Rectal smooth muscle tissue (tissue), 1 donor: ENCODE measurements around the gene KCTD18.

Experiments used
- H3K27ac ChIP-seq: one replicate; pipeline ENCODE4 v1.7.0; 2013; ENCODE audit warnings: low read depth, low read length, inconsistent platforms
- H3K27me3 ChIP-seq: one replicate; pipeline ENCODE4 v1.7.0; 2013; ENCODE audit warnings: low read length; ENCODE audit not compliant: control insufficient read depth, insufficient read depth
- H3K36me3 ChIP-seq: one replicate; pipeline ENCODE4 v1.7.0; 2013; ENCODE audit warnings: low read length; ENCODE audit not compliant: control insufficient read depth, insufficient read depth
- H3K4me1 ChIP-seq: one replicate; pipeline ENCODE4 v1.7.0; 2013; ENCODE audit warnings: low read length; ENCODE audit not compliant: control insufficient read depth, insufficient read depth
- H3K4me3 ChIP-seq: one replicate; pipeline ENCODE4 v1.7.0; 2013; ENCODE audit warnings: low read length
- H3K9ac ChIP-seq: one replicate; pipeline ENCODE4 v1.7.0; 2013; ENCODE audit warnings: low read length

The KCTD18 gene

DNA sequence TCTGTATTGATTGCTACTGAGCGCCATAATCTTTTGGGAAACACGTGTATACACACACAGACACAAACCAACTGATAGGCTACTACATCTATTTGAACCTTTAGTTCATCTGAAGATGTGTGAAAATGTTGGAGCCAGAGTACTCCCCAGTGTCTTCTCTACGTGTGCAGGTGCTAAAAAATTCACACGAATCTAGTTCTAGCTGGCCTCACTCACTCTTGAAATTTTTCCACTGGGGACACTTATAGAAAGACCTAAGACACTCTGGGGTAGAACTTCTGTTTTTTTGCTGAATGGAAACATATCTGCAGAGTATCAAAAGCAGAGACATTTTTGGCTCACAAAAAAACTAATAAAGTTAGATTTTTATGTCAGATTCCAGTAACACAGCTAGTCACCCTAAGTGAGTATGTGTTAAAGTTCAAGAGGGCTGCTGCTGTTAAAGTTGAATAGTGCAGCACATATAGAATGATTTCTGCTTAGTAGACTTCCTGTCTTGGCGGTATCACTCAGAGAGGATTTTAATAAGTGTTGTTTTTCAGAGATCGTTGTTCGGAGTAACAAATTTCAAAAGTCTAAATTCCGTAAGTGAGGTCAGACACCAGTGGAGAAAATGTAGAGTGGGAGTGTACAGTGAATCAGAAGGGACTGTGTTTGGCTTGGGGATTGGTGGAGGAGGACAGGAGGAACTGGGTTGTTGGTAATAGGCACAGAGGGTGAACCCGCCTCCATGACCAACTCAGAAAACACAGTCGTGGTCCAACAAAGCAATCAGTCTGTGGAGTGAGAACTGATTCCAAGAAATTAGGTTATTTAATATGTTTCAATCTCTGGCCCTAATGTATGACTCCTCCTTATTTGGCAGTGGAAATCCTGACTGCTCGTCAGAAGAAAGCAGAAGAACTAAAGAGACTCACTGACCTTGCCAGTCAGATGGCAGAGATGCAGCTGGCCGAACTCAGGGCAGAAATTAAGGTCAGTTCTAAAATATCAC lies 43.1 kb downstream of the KCTD18 start:
- H3K4me3 ChIP-seq: no peak overlapping the region

DNA sequence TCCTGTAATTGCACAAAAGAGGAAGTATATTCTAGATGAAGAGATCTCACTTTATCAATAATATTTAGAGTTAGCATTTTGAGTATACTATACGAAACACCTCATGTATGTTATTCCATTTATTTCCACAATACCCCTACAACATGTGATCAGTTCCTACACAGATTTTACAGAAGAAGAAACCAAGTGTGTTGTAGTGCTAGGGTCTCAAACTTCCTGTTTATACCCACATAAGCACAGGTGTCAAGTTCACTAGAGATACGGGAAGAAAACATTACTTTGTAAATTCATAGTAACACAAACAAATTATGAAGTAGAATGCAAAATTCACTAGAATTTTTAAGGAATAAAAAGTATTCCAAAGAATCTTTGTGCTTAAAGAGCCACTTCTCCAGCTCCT lies 46.4 kb downstream of the KCTD18 start:
- Histone ChIP-seq H3K27ac (no peak overlapping the region), H3K9ac (no peak overlapping the region), H3K27me3 (no peaks in the 10 kb centered on the region), H3K4me1 (peaks cover 9% of the 10 kb centered on the region), H3K4me3 (no peak overlapping the region), H3K36me3 (peaks cover 3% of the 10 kb centered on the region)

More for the DNA sequence above, 43.1 kb downstream of the KCTD18 start:
- H3K9ac ChIP-seq: no peak overlapping the region
- peaks cover 22% of the 10 kb centered on the region for H3K4me1 ChIP-seq
- peaks cover 5% of the 10 kb centered on the region for H3K36me3 ChIP-seq
- H3K27ac ChIP-seq: peak overlapping the region; percentile 64
- no peaks in the 10 kb centered on the region for H3K27me3 ChIP-seq

DNA sequence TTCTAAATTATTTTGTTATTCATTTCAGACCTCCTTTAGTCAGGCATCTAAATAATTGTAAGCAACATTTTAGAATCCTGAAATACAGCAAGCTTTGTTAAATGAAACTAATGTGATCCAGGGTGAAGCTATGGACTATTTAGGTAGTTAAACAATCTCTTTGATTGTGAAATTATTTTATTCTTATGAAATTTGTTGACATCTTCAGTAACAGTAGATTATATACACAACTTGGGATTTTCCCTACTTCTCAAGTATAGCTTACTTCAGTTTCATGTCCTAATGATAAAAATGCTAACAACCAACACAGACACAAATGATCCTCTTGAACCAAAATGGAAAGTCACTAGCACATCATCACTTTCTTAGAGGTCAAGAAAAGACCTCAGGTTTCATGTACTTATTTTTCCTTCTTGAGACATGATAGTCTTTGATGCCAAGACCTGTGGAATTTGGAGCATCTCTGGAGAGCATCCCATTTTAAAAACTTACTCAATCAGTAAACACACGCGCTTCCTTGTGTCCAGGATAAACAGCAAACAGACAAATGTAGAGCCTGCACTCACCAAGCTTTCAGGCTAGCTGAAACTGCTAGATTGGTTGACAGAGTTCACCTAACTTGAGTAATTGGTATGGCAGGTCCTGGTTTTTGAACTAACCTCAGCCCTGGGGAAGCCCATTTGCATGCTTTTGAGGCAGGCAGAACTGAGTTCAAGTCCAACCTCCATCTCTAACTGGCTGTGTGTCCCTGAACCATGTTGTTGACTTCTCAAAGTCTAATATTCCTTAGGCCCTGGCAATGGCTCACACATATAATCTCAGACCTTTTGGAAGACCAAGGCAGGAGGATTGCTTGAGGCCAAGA lies 47.8 kb downstream of the KCTD18 start:
- H3K4me3 ChIP-seq: no peak overlapping the region
- H3K27ac ChIP-seq: no peak overlapping the region
- no peaks in the 10 kb centered on the region for H3K4me1 ChIP-seq
- H3K27me3 ChIP-seq: no peaks in the 10 kb centered on the region
- H3K9ac ChIP-seq: no peak overlapping the region
- no peaks in the 10 kb centered on the region for H3K36me3 ChIP-seq

DNA sequence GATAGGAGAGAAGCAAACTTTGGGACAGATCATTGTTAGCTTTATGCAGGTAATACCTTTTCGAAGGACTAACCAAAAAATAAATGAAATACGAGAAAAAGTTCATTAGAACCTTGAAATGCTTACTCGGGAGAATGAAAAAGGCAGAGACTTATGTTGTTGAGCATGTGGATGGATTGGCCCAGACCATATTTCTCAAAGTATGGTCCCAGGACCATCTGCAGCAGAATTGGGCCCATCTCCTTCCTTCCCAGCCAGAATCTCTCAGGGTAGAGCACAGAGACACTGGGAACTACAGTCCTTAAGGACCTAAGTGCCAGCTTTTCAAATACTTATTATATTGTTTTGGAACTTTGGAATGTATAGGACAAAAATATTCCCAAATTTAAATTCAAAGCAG lies 50.8 kb downstream of the KCTD18 start:
- Histone ChIP-seq H3K36me3 (no peaks in the 10 kb centered on the region), H3K27ac (no peak overlapping the region)

DNA sequence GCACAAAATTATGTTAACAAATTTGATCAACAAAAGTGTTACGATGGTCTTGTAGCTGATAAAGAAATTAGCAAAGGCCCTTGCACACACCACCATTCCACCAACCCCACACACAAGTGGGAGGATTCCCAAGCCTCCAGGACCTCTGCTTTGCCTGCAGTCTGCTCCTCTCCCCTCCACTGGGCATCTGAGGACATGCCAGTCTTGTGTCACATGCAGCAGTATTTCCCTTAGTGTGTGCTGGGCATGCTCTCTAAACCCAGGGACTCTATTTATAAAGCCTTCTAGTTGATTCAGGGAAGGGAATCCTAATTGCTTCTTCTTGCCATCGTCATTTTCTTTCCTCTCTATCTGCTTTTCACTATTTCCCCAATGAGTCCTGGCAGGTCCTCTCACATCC lies 53.3 kb downstream of the KCTD18 start:
- H3K9ac ChIP-seq: no peak overlapping the region
- H3K4me1 ChIP-seq: peaks cover 5% of the 10 kb centered on the region
- no peak overlapping the region for H3K27ac ChIP-seq
- no peaks in the 10 kb centered on the region for H3K27me3 ChIP-seq
- no peaks in the 10 kb centered on the region for H3K36me3 ChIP-seq
- H3K4me3 ChIP-seq: no peak overlapping the region

More for the DNA sequence above, 50.8 kb downstream of the KCTD18 start:
- H3K4me3 ChIP-seq: no peak overlapping the region
- no peak overlapping the region for H3K9ac ChIP-seq
- no peaks in the 10 kb centered on the region for H3K27me3 ChIP-seq
- H3K4me1 ChIP-seq: peaks cover 5% of the 10 kb centered on the region

DNA sequence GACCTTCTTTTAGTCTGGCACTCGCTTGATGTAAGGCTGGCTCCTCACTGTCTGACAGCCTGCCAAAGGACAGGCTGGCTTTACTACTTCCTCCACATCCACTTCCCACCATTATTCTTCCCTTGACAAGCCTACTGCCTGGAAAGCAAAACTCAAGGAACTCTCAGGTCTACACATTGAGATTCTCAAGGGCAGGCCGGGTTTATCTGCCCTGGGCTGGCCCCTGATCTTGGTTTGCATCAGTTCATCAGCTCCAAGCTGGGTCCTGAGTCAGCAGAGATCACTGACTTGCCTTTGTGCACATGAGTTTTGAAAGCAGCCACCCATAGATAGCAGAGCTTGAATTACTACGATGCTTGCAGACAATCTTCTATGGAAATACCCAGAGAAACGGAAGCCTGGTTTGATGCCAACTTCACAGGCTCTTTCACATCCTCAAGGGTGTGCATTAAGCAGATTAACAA lies 53.9 kb downstream of the KCTD18 start:
- H3K36me3 ChIP-seq: no peaks in the 10 kb centered on the region
- H3K27me3 ChIP-seq: no peaks in the 10 kb centered on the region
- H3K9ac ChIP-seq: no peak overlapping the region
- H3K4me3 ChIP-seq: no peak overlapping the region
- no peak overlapping the region for H3K27ac ChIP-seq
- H3K4me1 ChIP-seq: peaks cover 5% of the 10 kb centered on the region

DNA sequence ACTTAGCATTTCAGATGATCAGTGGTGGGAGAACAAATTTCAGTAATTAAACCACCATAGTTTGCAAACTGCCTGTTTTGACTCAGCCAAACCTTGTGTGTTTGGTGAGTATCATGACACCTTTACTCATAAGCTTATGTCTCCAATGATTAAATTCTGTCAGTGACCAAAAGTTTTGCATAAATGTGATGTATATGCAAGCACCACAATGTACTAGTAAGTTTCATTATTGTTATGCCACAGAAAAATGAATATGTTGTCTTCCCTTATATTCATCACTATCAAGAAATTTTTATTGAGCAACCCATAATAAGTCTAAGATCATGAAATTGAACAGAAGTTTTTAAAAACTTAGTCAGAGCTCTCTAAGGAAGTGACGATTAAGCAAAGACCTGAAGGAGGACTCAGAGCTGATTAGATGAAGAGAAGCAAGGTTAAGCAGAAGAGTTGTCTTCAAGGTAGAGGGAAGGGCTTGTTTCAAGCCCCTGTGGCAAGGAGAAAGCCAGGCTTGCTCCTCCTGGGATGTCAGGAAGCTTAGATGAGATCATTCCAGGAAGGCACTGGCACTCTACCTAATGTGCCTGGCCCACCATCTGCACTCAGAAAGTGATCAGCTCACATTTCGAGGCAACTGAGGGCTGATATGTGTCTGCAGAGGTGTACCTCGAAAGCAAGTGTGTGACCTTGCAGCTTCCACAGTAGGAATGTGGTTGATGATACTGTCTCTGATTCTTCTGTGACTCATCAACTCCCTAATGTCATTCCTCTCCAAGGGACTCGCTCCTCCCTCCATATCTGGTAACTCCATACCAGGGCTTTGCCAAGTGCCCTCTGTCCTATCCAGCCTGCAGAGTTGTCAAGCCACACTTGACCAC lies 54.7 kb downstream of the KCTD18 start:
- no peak overlapping the region for H3K27ac ChIP-seq
- no peaks in the 10 kb centered on the region for H3K27me3 ChIP-seq
- H3K9ac ChIP-seq: no peak overlapping the region
- no peaks in the 10 kb centered on the region for H3K36me3 ChIP-seq
- H3K4me1 ChIP-seq: peaks cover 5% of the 10 kb centered on the region
- H3K4me3 ChIP-seq: no peak overlapping the region

DNA sequence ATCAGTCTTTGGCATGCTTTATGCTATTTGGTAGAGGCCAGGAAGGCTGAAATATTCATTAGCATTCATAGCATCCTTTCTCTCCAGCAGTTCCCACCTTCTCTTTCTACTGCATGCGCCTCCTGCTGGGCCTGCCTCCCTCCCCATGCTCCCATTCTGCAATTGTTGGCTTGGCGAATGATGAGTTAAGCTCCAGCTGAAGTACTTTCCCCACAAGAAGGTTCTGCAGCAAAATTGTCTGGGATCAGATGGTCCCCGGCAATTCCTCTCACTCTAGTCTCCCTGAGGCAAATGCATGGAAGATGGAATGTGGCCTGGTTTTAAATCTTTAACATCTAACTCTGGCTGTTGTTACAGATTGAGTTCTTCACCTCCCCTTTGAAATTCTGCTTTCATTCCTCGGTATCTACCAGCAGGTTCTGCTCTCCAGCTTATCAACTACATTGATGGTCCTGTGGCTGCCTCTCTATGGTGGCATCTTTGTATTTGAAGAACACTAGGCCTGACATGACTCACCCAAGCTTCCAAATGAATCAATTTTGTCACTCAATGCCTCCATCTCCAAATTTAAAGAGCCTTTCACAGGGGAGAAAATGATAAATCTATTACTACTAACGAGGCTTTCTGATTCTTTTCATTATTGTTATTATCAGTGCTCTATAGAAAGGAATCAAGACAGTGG lies 55.9 kb downstream of the KCTD18 start:
- Histone ChIP-seq H3K4me1 (peaks cover 11% of the 10 kb centered on the region), H3K27ac (no peak overlapping the region), H3K9ac (no peak overlapping the region), H3K4me3 (no peak overlapping the region), H3K36me3 (no peaks in the 10 kb centered on the region), H3K27me3 (no peaks in the 10 kb centered on the region)

DNA sequence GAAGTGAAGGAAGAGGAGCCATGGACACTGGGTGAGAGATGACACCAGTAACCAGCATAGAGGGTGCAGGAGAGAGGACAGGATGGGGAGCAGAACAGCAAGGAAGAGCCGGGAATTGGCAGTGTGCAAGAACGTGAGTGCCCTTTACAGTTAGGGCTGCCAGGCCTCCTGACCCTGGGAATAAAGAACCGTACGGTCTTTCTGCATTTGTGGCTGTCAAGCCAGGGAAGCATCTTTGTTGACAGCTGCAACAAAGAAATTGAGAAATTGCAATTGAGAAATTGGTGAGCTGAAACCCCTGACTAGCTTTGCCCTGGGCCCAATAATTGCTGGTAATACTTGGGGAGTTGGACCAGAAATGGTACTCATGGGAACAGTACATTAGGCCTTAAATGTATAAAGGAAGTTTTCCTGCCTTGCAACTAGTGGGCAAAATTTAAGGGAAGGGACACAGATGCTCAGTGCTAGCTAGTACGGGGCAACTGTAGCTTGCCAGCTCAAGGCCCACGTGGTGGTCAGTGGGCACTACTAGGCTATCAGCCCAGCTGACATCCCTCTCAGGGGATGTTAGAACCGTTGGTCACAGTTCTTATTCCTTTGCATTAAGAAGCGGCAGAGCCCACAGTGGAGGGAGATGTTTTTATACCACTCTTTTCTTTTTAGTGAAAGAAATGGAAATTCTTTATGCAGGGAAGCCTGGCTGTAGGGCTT lies 56.6 kb downstream of the KCTD18 start:
- peaks cover 11% of the 10 kb centered on the region for H3K4me1 ChIP-seq
- H3K27ac ChIP-seq: no peak overlapping the region
- no peaks in the 10 kb centered on the region for H3K36me3 ChIP-seq
- H3K9ac ChIP-seq: no peak overlapping the region
- no peak overlapping the region for H3K4me3 ChIP-seq
- H3K27me3 ChIP-seq: no peaks in the 10 kb centered on the region

DNA sequence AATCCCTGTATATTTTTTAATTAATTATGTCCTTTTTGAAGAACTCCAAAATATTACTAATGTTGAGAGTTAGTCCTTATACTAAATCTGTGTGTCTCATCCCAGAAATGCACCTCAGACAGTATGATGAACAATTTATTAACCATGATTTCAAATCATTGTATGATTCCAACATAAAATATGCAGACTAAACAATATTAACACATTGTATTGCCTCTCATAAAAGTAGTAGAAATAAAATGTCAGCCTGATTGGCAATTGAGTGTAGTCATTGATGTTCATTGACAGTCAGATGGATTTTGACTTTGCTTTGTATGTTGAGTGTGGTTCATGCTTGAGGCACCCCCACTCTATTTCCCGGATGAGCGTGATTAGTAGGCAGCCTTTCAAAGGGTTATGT lies 57.5 kb downstream of the KCTD18 start:
- H3K9ac ChIP-seq: no peak overlapping the region
- no peaks in the 10 kb centered on the region for H3K27me3 ChIP-seq
- H3K27ac ChIP-seq: no peak overlapping the region
- no peaks in the 10 kb centered on the region for H3K36me3 ChIP-seq
- no peak overlapping the region for H3K4me3 ChIP-seq
- H3K4me1 ChIP-seq: peaks cover 11% of the 10 kb centered on the region

DNA sequence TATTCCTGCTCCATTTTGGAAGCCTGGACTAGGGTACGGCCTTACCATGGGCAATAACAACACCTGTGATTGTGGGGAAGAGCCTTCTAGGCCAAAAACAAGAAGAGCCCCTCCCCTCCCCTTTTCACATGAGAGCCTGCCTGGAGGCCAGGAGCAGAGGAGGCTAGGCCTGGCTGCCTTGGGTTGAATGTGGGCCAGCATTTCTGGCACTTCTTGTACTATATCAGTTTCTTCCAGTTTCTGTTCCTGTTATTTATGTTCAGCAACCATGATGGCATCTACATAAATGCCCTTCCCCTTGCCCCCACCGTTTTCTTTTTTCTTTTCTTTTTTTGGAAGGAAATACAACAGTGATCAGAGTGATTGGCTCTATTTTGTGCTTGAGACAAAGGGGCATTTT lies 58.4 kb downstream of the KCTD18 start:
- H3K27ac ChIP-seq: no peak overlapping the region
- H3K36me3 ChIP-seq: no peaks in the 10 kb centered on the region
- no peaks in the 10 kb centered on the region for H3K27me3 ChIP-seq
- H3K9ac ChIP-seq: no peak overlapping the region
- H3K4me3 ChIP-seq: no peak overlapping the region
- peaks cover 11% of the 10 kb centered on the region for H3K4me1 ChIP-seq
